Lung microvascular endothelial cell (primary cell): Measurements from ENCODE around the gene LRRC4B. TPM values are rescaled to one million over a fixed set of nuclear protein-coding genes. Genes with fewer than 3 reads are reported as not detected.

Experiments used
- total RNA-seq: library from RNA; depleted of rRNA; stranded (reverse); fragments of >200 nt; gene quantifications from 2 replicates; pipeline ENCODE4 v1.2.1, GENCODE V29; 2014

The LRRC4B gene
- total RNA-seq, 1 donor from 2014 or later = not detected

Other genes with a start within 250 kb of the LRRC4B start
- gene KCNC3, start 239.1 kb downstream of the LRRC4B start, total RNA-seq = 0.22 and 0.40 TPM in 2 replicates
- gene NAPSA, start 202.8 kb downstream of the LRRC4B start, total RNA-seq = under 0.01 TPM in 1 of 2 replicates, not detected in the other
- gene NR1H2, start 192.0 kb downstream of the LRRC4B start, total RNA-seq = 35.5 and 66.7 TPM in 2 replicates
- gene POLD1, start 184.1 kb downstream of the LRRC4B start, total RNA-seq = 38.1 and 39.5 TPM in 2 replicates
- gene SPIB, start 149.5 kb downstream of the LRRC4B start, total RNA-seq = not detected in 2 replicates
- gene MYBPC2, start 135.5 kb downstream of the LRRC4B start, total RNA-seq = not detected in 2 replicates
- gene EMC10, start 91.9 kb downstream of the LRRC4B start, total RNA-seq = 25.7 and 46.0 TPM in 2 replicates
- under 0.01 and 0.20 TPM in 2 replicates for gene GARIN5A, start 91.6 kb downstream of the LRRC4B start, total RNA-seq
- gene JOSD2, start 57.2 kb downstream of the LRRC4B start, total RNA-seq = 20.5 and 21.0 TPM in 2 replicates
- gene ASPDH, start 54.5 kb downstream of the LRRC4B start, total RNA-seq = not detected in 2 replicates
- gene SYT3, start 71.4 kb upstream of the LRRC4B start, total RNA-seq = under 0.01 TPM in 2 replicates
- gene C19orf81, start 81.0 kb upstream of the LRRC4B start, total RNA-seq = 0.65 TPM in 1 of 2 replicates, not detected in the other
- 0.22 TPM in 1 of 2 replicates, not detected in the other for gene SHANK1, start 151.4 kb upstream of the LRRC4B start, total RNA-seq
- 0.40 and 2.6 TPM in 2 replicates for gene CLEC11A, start 154.9 kb upstream of the LRRC4B start, total RNA-seq
- not detected in 2 replicates for gene GPR32, start 202.0 kb upstream of the LRRC4B start, total RNA-seq
- gene ACP4, start 222.0 kb upstream of the LRRC4B start, total RNA-seq = not detected in 2 replicates